ENCODE measurements around the gene OXCT1.

OXCT1 gene

GRCh38 chr5:41869724-41870626, at the start of gene OXCT1:
Gene OXCT1, minus strand, starts transcription at chr5:41870425. Its CDS starts 67 bp downstream, at chr5:41870358.
- peak; percentile 90 for DNase-seq

GRCh38 chr5:41918105-41918504, 47.9 kb upstream of the OXCT1 start:
- no peak for DNase-seq

DNA sequence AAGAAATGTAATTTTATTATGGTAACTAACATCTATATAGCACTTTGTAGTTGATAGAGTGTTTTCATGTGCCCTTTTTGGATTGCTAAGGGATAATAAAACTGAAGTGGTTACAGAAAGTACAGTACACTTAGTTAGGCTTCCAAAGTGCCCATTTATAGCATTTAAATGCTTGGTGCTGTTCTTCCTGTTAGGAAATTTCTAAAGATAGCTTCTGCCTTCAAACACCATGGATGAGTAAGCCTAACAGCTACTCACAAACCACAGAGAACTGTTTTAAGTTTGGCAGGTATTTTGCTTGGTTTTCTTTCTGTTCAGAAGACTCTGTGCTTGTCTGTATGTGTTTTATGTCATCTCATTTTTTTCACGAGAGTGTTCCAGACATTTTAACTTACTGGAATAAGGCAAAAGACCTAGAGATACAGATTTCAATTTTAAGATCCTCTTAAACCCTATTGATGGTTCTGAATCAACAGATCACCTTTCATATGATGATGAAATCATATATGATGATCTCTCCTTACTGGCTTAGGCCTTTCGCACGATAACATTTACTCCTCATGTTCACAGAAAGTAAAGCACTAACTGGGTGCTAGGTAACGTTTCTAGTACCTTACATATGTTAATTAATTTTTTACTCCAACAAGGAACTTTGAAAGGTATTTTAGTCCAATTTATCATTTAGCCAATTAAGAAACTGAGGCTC, 38.3 kb upstream of the OXCT1 start:
- DNase-seq: no peak

DNA sequence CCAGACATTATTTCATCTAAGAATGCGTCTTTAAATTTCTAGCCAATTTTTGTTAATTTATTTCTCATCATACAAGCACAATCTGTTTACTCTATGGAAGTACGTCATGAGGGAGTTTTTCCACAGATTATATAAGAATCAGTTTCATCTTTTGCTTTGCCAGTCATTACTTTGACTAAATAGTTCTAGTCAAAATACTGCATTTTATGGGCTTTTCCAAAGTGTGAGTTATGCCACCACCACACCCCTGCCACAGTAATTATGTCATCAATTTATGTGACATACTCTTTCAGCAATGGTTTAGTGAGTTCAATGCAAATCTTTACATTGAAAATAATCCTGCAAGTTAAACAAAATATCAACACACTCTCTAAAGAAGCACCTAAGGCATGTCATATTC, 35.9 kb upstream of the OXCT1 start:
- DNase-seq: no peak

GRCh38 chr5:41903892-41904799, 33.9 kb upstream of the OXCT1 start, which contains the start of gene RIMOC1:
Gene RIMOC1, plus strand, starts transcription at chr5:41904344. Its CDS starts 24 bp downstream, at chr5:41904368.
- peak; percentile 99 for DNase-seq

- DNase-seq: no peak
These were observed 33.2 kb upstream of the OXCT1 start for GRCh38 chr5:41903382-41903891.

GRCh38 chr5:41896230-41896629, 26.0 kb upstream of the OXCT1 start:
- DNase-seq: no peak

DNA sequence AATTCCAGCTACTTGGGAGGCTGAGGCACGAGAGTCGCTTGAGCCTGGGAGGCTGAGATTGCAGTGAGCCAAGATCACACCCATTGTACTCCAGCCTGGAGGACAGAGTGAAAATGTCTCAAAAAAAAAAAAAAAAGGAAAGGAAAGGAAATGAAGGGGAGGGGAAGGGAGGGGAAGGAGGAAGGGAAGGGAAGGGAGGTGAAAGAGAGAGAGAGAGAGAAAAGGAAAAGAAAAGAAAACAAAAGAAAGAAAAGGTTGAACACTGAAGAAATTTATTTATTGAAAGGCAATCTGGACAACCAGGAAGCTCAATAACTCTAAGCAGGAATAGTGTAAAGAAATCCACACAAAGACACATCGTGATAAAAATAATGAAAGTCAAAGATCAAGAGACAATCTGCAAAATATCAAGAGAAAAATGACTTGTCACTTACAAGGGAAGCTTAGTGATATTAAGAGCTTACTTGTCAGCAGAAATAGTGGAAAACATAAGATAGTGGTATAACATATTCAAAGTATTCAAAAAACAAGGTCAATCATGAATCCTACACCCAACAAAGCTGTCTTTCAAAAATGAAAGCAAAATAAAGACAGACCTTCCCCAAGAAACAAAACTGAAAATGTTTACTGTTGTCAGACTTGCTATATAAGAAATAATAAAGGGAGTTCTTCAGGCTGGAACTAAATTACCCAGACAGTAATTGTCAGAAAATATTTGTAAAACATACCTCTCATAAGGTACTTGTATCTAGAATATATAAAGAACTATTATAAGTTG, 23.0 kb upstream of the OXCT1 start:
- no peak for DNase-seq

GRCh38 chr5:41892031-41892430, 21.8 kb upstream of the OXCT1 start:
- DNase-seq: no peak

GRCh38 chr5:41891066-41891707, 21.0 kb upstream of the OXCT1 start:
- no peak for DNase-seq

DNA sequence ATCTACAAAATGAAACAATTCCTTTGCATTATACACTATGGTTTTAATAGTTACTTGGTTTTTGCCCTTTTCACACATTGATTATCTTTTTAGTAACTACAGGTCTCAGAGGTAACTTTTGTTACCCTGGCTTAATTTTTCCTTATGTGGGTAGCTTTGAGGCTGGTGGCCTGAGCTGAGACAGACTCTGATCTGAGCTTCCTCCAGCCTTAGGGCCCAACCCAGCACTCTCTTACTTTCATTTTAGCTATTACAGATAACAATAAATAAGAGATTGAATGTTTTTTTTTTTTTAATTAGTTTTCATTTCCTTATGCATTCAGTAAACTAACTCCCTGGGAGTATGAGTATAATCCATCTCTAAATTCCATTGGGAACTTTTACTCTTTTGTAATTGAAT, 15.1 kb upstream of the OXCT1 start:
- no peak for DNase-seq

DNA sequence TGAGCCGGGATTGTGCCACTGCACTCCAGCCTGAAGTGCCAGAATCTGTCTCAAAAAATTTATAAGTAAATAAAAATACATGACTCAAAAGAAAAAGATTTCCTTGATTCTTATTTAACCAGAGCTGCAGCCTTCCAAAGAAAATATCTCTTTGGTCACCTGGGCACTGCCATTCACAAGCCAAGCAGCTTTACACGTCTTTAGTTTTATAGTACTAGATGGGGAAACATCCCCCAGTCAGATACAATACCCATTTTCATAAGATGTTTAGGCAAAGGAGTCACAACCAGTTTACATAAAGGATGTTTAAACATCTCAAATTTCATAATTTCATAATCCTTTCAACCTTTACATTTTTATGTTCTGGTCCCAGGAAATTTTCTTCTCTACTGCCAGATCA, 13.7 kb upstream of the OXCT1 start:
- DNase-seq: no peak

- DNase-seq: no peak
These were observed 13.0 kb upstream of the OXCT1 start for GRCh38 chr5:41883243-41883642.

- no peak for DNase-seq
These were observed 12.5 kb upstream of the OXCT1 start for GRCh38 chr5:41882765-41883164.

GRCh38 chr5:41878643-41879478, 8.6 kb upstream of the OXCT1 start:
- DNase-seq: no peak

DNA sequence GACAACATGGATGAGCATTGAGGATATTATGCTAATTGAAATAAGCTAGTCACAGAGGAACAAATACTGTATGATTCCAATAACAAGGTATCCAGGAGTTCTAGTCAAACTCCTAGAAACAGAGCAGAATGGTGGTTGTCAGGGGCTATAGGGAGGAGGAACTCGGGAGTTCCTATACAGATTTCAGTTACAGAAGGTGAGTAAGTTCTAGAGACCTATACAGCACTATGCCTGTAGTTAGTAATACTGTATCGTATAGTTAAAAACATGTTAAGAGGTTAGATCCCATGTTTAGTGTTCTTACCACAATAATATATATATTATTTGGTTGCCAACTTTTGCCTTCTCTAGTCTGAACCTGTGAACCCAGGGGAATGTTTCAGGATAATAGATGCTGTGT, 7.9 kb upstream of the OXCT1 start:
- DNase-seq: no peak

- DNase-seq: no peak
These were observed 7.2 kb upstream of the OXCT1 start for GRCh38 chr5:41877408-41877807.

DNA sequence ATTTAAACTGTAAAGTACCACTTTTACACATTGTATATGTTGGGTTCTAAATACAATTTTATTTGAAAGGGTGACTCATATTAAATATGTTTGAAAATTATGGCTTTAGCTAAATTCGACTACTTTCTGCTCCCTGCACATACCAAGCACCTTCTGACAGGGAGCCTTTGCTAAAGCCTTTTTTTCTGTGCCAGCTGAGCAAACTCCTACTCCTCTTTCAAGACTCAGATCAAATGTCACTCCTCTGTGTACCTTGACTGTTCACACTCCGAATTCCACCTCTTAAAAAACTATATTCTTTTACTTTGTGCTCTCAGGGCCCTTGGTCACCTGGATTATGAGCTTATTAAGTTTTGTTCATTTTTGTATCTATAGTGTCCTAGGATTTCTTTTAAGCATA, 6.5 kb upstream of the OXCT1 start:
- DNase-seq: no peak

GRCh38 chr5:41875121-41875520, 4.9 kb upstream of the OXCT1 start:
- DNase-seq: no peak

DNA sequence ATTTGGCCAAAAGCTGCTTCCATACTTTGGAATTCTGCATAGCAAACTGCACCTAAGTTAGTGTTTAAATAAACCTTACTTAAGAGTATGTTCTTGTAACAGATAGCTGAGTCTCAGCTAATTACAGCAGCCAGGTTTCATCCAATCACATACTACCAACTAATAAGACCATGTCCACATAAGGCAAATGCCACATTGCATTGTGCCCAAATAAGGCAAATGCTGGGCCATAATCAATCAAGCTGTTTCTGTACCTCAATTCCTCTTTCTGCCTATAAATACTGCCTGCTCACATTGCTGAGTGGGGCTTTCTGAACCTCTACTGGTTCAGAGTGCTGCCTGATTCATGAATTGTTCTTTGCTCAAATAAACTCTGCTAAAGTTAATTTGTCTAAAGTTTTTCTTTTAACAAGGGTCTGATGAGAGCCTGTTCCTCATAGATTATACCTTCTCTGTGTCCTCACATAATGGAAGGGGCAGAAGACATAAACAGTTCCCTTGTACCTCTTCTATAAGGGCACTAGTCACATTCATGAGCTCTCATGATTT, 4.4 kb upstream of the OXCT1 start:
- DNase-seq: no peak

Measured in NCI-H345 (cell line).